Esophagus squamous epithelium (tissue), 4 donors: ENCODE data around the gene STXBP6.
A peak's percentile ranks its signal among the peaks of the same experiment; 100 is the strongest.

Experiments used
- POLR2A ChIP-seq, 4 donors: fragments of 450-650 bp; IDR thresholded peaks; one replicate each; pipeline ENCODE4 v1.6.1; 2017; ENCODE audit warnings: antibody characterized with exemption in 4 of 4, mild to moderate bottlenecking in 4 of 4, moderate library complexity in 3 of 4
- TF ChIP-seq, protein P1 (sequence below), 6 experiments: fragments of 450-650 bp in 4 of 6; fragments of 200-600 bp in 2 of 6; sonication (generic) in 2 of 6; IDR thresholded peaks; one replicate each; pipeline ENCODE4 v1.5.1; 2016 to 2019; ENCODE audit warnings: antibody characterized with exemption in 6 of 6, mild to moderate bottlenecking in 4 of 6, moderate library complexity in 4 of 6

DNA sequence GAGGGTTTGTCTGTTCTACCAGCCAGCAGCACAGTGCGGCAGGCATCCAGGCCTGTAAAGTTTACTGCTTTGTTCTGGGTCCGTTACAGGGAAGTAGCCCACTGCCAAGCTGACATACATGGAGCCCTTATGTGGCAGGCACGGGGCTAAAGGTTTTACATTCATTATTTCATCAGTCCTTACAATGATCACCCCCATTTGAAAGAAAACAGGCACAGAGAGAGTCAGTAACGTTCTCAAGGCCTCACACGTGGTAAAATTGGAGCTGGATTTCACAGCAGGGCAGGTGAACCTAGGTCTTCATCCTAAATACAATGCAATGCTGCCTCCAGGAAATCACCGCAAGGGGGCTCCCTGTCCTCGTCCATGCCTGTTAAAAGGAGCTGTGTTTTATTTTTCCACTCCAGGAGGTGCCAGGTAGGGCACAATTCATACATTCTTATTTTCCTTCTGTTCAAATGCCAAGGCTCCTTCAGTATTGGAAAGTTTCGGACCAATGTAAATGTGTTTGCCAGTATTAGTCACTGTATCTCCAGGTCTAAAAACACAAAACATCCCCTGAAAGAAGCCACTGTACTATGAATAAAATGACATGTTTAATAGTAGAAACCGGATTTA, 243.8 kb downstream of the STXBP6 start:
- TF ChIP-seq, protein P1, sequence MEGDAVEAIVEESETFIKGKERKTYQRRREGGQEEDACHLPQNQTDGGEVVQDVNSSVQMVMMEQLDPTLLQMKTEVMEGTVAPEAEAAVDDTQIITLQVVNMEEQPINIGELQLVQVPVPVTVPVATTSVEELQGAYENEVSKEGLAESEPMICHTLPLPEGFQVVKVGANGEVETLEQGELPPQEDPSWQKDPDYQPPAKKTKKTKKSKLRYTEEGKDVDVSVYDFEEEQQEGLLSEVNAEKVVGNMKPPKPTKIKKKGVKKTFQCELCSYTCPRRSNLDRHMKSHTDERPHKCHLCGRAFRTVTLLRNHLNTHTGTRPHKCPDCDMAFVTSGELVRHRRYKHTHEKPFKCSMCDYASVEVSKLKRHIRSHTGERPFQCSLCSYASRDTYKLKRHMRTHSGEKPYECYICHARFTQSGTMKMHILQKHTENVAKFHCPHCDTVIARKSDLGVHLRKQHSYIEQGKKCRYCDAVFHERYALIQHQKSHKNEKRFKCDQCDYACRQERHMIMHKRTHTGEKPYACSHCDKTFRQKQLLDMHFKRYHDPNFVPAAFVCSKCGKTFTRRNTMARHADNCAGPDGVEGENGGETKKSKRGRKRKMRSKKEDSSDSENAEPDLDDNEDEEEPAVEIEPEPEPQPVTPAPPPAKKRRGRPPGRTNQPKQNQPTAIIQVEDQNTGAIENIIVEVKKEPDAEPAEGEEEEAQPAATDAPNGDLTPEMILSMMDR (IDR thresholded peaks at IDR 0.05): peak; percentile 33 to 80 (median 70)
- TF ChIP-seq POLR2A (IDR thresholded peaks at IDR 0.05): no peak
